HCT116 (cell line): ENCODE results near the gene DCLRE1B. TPM values are rescaled to one million over a fixed set of nuclear protein-coding genes. Genes with fewer than 3 reads are reported as not detected.

Experiments used
- ATAC-seq: fragments of 200-7000 bp; cut with Tn5 transposase; 2 replicates; pipeline ENCODE4 v1.9.1; 2020; ENCODE audit warnings: mild to moderate bottlenecking, moderate library complexity
- BruUV-seq: library from RNA; stranded (reverse); fragments of 400-500 nt; replicated peaks from 2 replicates; lab custom pipeline; 2021; lab: Mats Ljungman, UMichigan
- CTCF ChIA-PET: fragments of 300-600 bp; sonication (Branson Sonifier 250); formaldehyde crosslinking; loops from one replicate; lab custom pipeline; 2021; ENCODE audit warnings: antibody characterized with exemption; lab: Charles Lee
- POLR2A ChIA-PET: fragments of 300-600, 350-600 bp; sonication (Branson Sonifier 250); formaldehyde crosslinking; loops from one replicate; lab custom pipeline; 2021; ENCODE audit warnings: antibody characterized with exemption; lab: Charles Lee
- RAD21 ChIA-PET, 2 experiments: fragments of 300-600 bp; sonication (Branson Sonifier 250); formaldehyde crosslinking; loops; one replicate each; lab custom pipeline; 2023; ENCODE audit warnings: low total read pairs in 2 of 2; ENCODE audit not compliant: uncharacterized antibody in 2 of 2, unreplicated experiment in 2 of 2, low non-redundant PET in 1 of 2; lab: Charles Lee
- DNase-seq: peaks from one replicate; pipeline ENCODE4 v3.0.0-alpha.2; 2010; ENCODE audit warnings: low read depth, low spot score
- H2AFZ ChIP-seq: fragments of 200-600 bp; shearing (Covaris generic), sonication (generic); 2 replicates; pipeline ENCODE4 v1.6.1; 2017; ENCODE audit warnings: low read depth, mixed run types, mixed read lengths, antibody characterized with exemption, low read length; ENCODE audit not compliant: poor library complexity, severe bottlenecking
- H3K27ac ChIP-seq: 2 replicates; pipeline ENCODE4 v1.5.1; 2012; ENCODE audit warnings: low read depth, low read length
- H3K27me3 ChIP-seq: fragments of 200-600 bp; sonication (generic); 2 replicates; pipeline ENCODE4 v1.6.1; 2016; ENCODE audit warnings: mixed run types, low read length, mixed read lengths; ENCODE audit not compliant: insufficient read depth
- H3K36me3 ChIP-seq, 2 experiments: fragments of 200-500 bp in 1 of 2; fragments of 200-600 bp in 1 of 2; sonication (Bioruptor generic) in 1 of 2; sonication (generic) in 1 of 2; 2 replicates each; pipeline versions ENCODE4 v1.5.1 to v1.6.1; 2014 to 2016; ENCODE audit warnings: low read length in 2 of 2, inconsistent platforms in 1 of 2, mixed read lengths in 1 of 2, mixed run types in 1 of 2; ENCODE audit not compliant: insufficient read depth in 2 of 2, control insufficient read depth in 1 of 2
- H3K4me1 ChIP-seq, 2 experiments: fragments of 200-600 bp in 1 of 2; sonication (generic) in 1 of 2; 2 replicates each; pipeline versions ENCODE4 v1.5.1 to v1.6.1; 2012 to 2017; ENCODE audit warnings: low read length in 2 of 2, inconsistent platforms in 1 of 2, mild to moderate bottlenecking in 1 of 2, mixed read lengths in 1 of 2, mixed run types in 1 of 2, moderate library complexity in 1 of 2; ENCODE audit not compliant: insufficient read depth in 2 of 2, control insufficient read depth in 1 of 2
- H3K4me2 ChIP-seq: fragments of 200-600 bp; sonication (generic); 2 replicates; pipeline ENCODE4 v1.6.1; 2017; ENCODE audit warnings: mixed run types, low read length, mixed read lengths
- H3K4me3 ChIP-seq, 2 experiments: fragments of 200-600 bp in 1 of 2; sonication (generic) in 1 of 2; replicated peaks in 1 of 2; 2 replicates each; pipeline ENCODE4 v1.5.1; 2011 to 2016; ENCODE audit warnings: low read length in 2 of 2, control low read depth in 1 of 2, low read depth in 1 of 2, mild to moderate bottlenecking in 1 of 2, mixed read lengths in 1 of 2, mixed run types in 1 of 2
- H3K79me2 ChIP-seq: fragments of 200-600 bp; sonication (generic); 2 replicates; pipeline ENCODE4 v1.6.1; 2017; ENCODE audit warnings: mild to moderate bottlenecking, mixed run types, low read length, moderate library complexity, mixed read lengths; ENCODE audit not compliant: insufficient read depth
- H3K9ac ChIP-seq: fragments of 200-600 bp; sonication (generic); 2 replicates; pipeline ENCODE4 v1.6.1; 2016; ENCODE audit warnings: low read length, mixed read lengths
- H3K9me2 ChIP-seq: fragments of 200-600 bp; sonication (generic), shearing (Covaris generic); 2 replicates; pipeline ENCODE4 v1.6.1; 2017; ENCODE audit warnings: mixed run types, mild to moderate bottlenecking, moderate library complexity; ENCODE audit not compliant: insufficient read depth
- H3K9me3 ChIP-seq, 2 experiments: fragments of 200-500 bp in 1 of 2; fragments of 200-600 bp in 1 of 2; sonication (Bioruptor generic) in 1 of 2; sonication (generic) in 1 of 2; 2 replicates each; pipeline ENCODE4 v1.6.1; 2014 to 2017; ENCODE audit warnings: low read length in 2 of 2, mixed read lengths in 2 of 2, inconsistent platforms in 1 of 2, low read depth in 1 of 2, mild to moderate bottlenecking in 1 of 2, mixed run types in 1 of 2, moderate library complexity in 1 of 2; ENCODE audit not compliant: control insufficient read depth in 1 of 2, insufficient read depth in 1 of 2
- H4K20me1 ChIP-seq: fragments of 200-600 bp; sonication (generic), shearing (Covaris generic); 2 replicates; pipeline ENCODE4 v1.6.1; 2017; ENCODE audit warnings: mixed run types, mild to moderate bottlenecking, moderate library complexity; ENCODE audit not compliant: insufficient read depth
- ATF3 ChIP-seq: IDR thresholded peaks from 2 replicates; pipeline ENCODE4 v1.6.1; 2012
- CTCF ChIP-seq, 3 experiments: fragments of 200-600 bp in 1 of 3; sonication (generic) in 1 of 3; IDR thresholded peaks in 2 of 3; conservative IDR thresholded peaks in 1 of 3; 2 replicates each; pipeline ENCODE4 v1.5.1; 2012 to 2017; ENCODE audit warnings: low read depth in 2 of 3, low read length in 2 of 3, antibody characterized with exemption in 1 of 3, borderline replicate concordance in 1 of 3, control low read depth in 1 of 3, mild to moderate bottlenecking in 1 of 3, mixed read lengths in 1 of 3, mixed run types in 1 of 3, moderate library complexity in 1 of 3; ENCODE audit not compliant: insufficient read depth in 1 of 3
- EGR1 ChIP-seq: IDR thresholded peaks from 2 replicates; pipeline ENCODE4 v1.6.1; 2012; ENCODE audit warnings: low read depth
- ELF1 ChIP-seq: IDR thresholded peaks from 2 replicates; pipeline ENCODE4 v1.6.1; 2012; ENCODE audit warnings: low read depth, borderline replicate concordance
- EZH2 ChIP-seq: fragments of 200-600 bp; sonication (generic); IDR thresholded peaks from 2 replicates; pipeline ENCODE4 v1.6.1; 2017; ENCODE audit warnings: antibody characterized with exemption, mixed run types
- EZH2phosphoT487 ChIP-seq: fragments of 200-600 bp; IDR thresholded peaks from 2 replicates; pipeline ENCODE4 v1.6.1; 2018; ENCODE audit warnings: antibody characterized with exemption, borderline replicate concordance
- FOSL1 ChIP-seq: IDR thresholded peaks from 2 replicates; pipeline ENCODE4 v1.6.1; 2012; ENCODE audit warnings: low read depth
- JUND ChIP-seq: IDR thresholded peaks from 2 replicates; pipeline ENCODE4 v1.6.1; 2012
- MAX ChIP-seq: IDR thresholded peaks from 2 replicates; pipeline ENCODE4 v1.6.1; 2012
- POLR2A ChIP-seq: IDR thresholded peaks from 2 replicates; pipeline ENCODE4 v1.7.0; 2011; ENCODE audit warnings: borderline replicate concordance; ENCODE audit not compliant: insufficient read depth, insufficient read length; ENCODE audit errors: extremely low read depth
- POLR2AphosphoS5 ChIP-seq: IDR thresholded peaks from 2 replicates; pipeline ENCODE4 v1.6.1; 2011; ENCODE audit warnings: mild to moderate bottlenecking, low read depth, low read length, moderate library complexity
- RAD21 ChIP-seq: IDR thresholded peaks from 2 replicates; pipeline ENCODE4 v1.6.1; 2012; ENCODE audit warnings: low read depth, mild to moderate bottlenecking
- TCF7L2 ChIP-seq: IDR thresholded peaks from 2 replicates; pipeline ENCODE4 v1.7.0; 2011; ENCODE audit warnings: borderline replicate concordance, inconsistent platforms; ENCODE audit not compliant: insufficient read depth, insufficient read length; ENCODE audit errors: extremely low read depth
- ZBTB33 ChIP-seq: IDR thresholded peaks from 2 replicates; pipeline ENCODE4 v1.6.1; 2011; ENCODE audit warnings: mild to moderate bottlenecking, low read length, moderate library complexity; ENCODE audit not compliant: insufficient replicate concordance; ENCODE audit errors: extremely low read depth
- ZFX ChIP-seq: fragments of 450-650 bp; IDR thresholded peaks from 2 replicates; pipeline ENCODE4 v1.6.1; 2017
- ZNF274 ChIP-seq: fragments of 200-500 bp; sonication (Bioruptor generic); IDR thresholded peaks from 2 replicates; pipeline ENCODE4 v1.6.1; 2014; ENCODE audit warnings: mild to moderate bottlenecking, low read depth, low read length, inconsistent platforms
- intact Hi-C: fragments of 100-400 bp; cut with micrococcal nuclease; formaldehyde crosslinking; loops from 2 replicates; pipeline ENCODE4 v1.10.0; 2022
- total RNA-seq: library from RNA; stranded (reverse); gene quantifications from one replicate; pipeline ENCODE4 v1.2.1, GENCODE V29; 2021; ENCODE audit not compliant: unreplicated experiment

DCLRE1B gene
- total RNA-seq, 1 experiment from 2014 or later, result 13.4 TPM

- no peak for TF ChIP-seq ZNF274
- TF ChIP-seq EZH2, result no peak
- TF ChIP-seq MAX, result no peak
- TF ChIP-seq FOSL1, result no peak
- TF ChIP-seq ELF1, result no peak
- no peak for TF ChIP-seq RAD21
- TF ChIP-seq, all 23 proteins: peak for 0
Observed at GRCh38 chr1:113856401-113856790, 48.7 kb upstream of the DCLRE1B start (continued).

GRCh38 chr1:113857776-113858175 is 47.4 kb upstream of the DCLRE1B start:
- H3K27me3 ChIP-seq, result no peaks in the 10 kb centered on the region
- DNase-seq, result no peak
- H3K4me1 ChIP-seq, result peaks cover 0 to 6% of the 10 kb centered on the region in 2 experiments; a peak in 1 of 4 replicates
- no peak overlapping the region for H3K27ac ChIP-seq
- ATAC-seq, result no peak
- no peaks in the 10 kb centered on the region for H3K79me2 ChIP-seq
- H3K9me3 ChIP-seq, result no peaks in the 10 kb centered on the region
- RAD21 ChIA-PET, result no interaction called here
- H3K9ac ChIP-seq, result no peak overlapping the region
- no peak overlapping the region for H3K4me2 ChIP-seq
- intact Hi-C loops, result no loop called here
- no peak overlapping the region for H3K4me3 ChIP-seq
- H3K9me2 ChIP-seq, result no peaks in the 10 kb centered on the region
- H4K20me1 ChIP-seq, result no peaks in the 10 kb centered on the region
- POLR2A ChIA-PET, result no interaction called here
- TF ChIP-seq EZH2phosphoT487, result no peak
- H3K36me3 ChIP-seq, result no peaks in the 10 kb centered on the region
- no TSS peak for BruUV-seq
- no peak overlapping the region for H2AFZ ChIP-seq
- CTCF ChIA-PET, result no interaction called here

GRCh38 chr1:113858418-113858817 is 46.7 kb upstream of the DCLRE1B start:
- no TSS peak for BruUV-seq
- Histone ChIP-seq H3K36me3 (no peaks in the 10 kb centered on the region), H3K9me3 (no peaks in the 10 kb centered on the region), H3K9ac (no peak overlapping the region), H3K79me2 (no peaks in the 10 kb centered on the region), H2AFZ (no peak overlapping the region), H3K4me2 (no peak overlapping the region), H3K9me2 (no peaks in the 10 kb centered on the region), H4K20me1 (no peaks in the 10 kb centered on the region), H3K4me1 (peaks cover 0 to 6% of the 10 kb centered on the region in 2 experiments; a peak in 1 of 4 replicates), H3K27me3 (no peaks in the 10 kb centered on the region), H3K27ac (no peak overlapping the region), H3K4me3 (no peak overlapping the region)
- ChIA-PET CTCF (no interaction called here), POLR2A (no interaction called here), RAD21 (no interaction called here)
- DNase-seq (no peak), ATAC-seq (no peak)
- intact Hi-C loops, result no loop called here
- TF ChIP-seq POLR2A, result no peak
- no peak for TF ChIP-seq ATF3
- no peak for TF ChIP-seq ZBTB33
- no peak for TF ChIP-seq TCF7L2
- no peak for TF ChIP-seq EGR1
- TF ChIP-seq CTCF (IDR thresholded peaks at IDR 0.05 in 2 of 3, conservative IDR thresholded peaks at IDR 0.05 in 1 of 3; ENCODE audit: borderline replicate concordance in 1 of 3, insufficient read depth in 1 of 3, low read depth in 2 of 3, low read length in 2 of 3), result no peak
- TF ChIP-seq ZFX, result no peak
- TF ChIP-seq JUND, result no peak
- no peak for TF ChIP-seq ZNF274
- TF ChIP-seq FOSL1, result no peak
- no peak for TF ChIP-seq POLR2AphosphoS5
- TF ChIP-seq RAD21, result no peak
